Progenitor cell of endocrine pancreas (in vitro differentiated cells): ENCODE results near the gene TPH1. TPM values are rescaled to one million over a fixed set of nuclear protein-coding genes. Genes with fewer than 3 reads are reported as not detected.
"Not testable (repeated sequence)": the region's sequence is repeated elsewhere in the genome, so short reads cannot be mapped to it uniquely, and the experiment has no call there.

Experiments
- DNase-seq: peaks from one replicate; pipeline ENCODE4 v3.0.0; 2021; ENCODE audit warnings: low spot score; ENCODE audit not compliant: unreplicated experiment
- H3K27ac Mint-ChIP-seq: 2 replicates; pipeline ENCODE4 v1.8.0; 2021; ENCODE audit warnings: mild to moderate bottlenecking, moderate library complexity, mixed read lengths
- H3K27me3 Mint-ChIP-seq: 2 replicates; pipeline ENCODE4 v1.8.0; 2021; ENCODE audit warnings: mixed read lengths
- H3K36me3 Mint-ChIP-seq: 2 replicates; pipeline ENCODE4 v1.8.0; 2022; ENCODE audit warnings: mixed read lengths; ENCODE audit not compliant: insufficient read depth
- H3K4me1 Mint-ChIP-seq: 2 replicates; pipeline ENCODE4 v1.8.0; 2021; ENCODE audit warnings: low read depth, mixed read lengths
- H3K4me3 Mint-ChIP-seq: 2 replicates; pipeline ENCODE4 v1.8.0; 2021; ENCODE audit warnings: low read depth, mild to moderate bottlenecking, moderate library complexity, mixed read lengths
- H3K9me3 Mint-ChIP-seq: 2 replicates; pipeline ENCODE4 v1.8.0; 2021; ENCODE audit warnings: low read depth, mixed read lengths
- CTCF ChIP-seq: fragments of 200-600 bp; sonication (generic); IDR thresholded peaks from one replicate; pipeline ENCODE4 v1.5.0; 2021; ENCODE audit warnings: antibody characterized with exemption, mild to moderate bottlenecking; ENCODE audit not compliant: unreplicated experiment
- total RNA-seq: library from RNA; stranded (reverse); gene quantifications from 2 replicates; pipeline ENCODE4 v1.2.1, GENCODE V29; 2021

Gene TPH1
- total RNA-seq, 1 donor from 2014 or later, result 0.50 TPM

- Mint-ChIP-seq H3K27ac (no peak overlapping the region), H3K36me3 (peaks cover 4% of the 10 kb centered on the region), H3K27me3 (peaks cover 21% of the 10 kb centered on the region), H3K4me3 (peak overlapping the region; percentile 93), H3K9me3 (no peaks in the 10 kb centered on the region), H3K4me1 (peaks cover 11% of the 10 kb centered on the region)
- no peak for DNase-seq
- TF ChIP-seq CTCF, result no peak
Measured at GRCh38 chr11:18010977-18011586, 35.0 kb downstream of the TPH1 start.

- Mint-ChIP-seq H3K36me3 (peaks cover 4% of the 10 kb centered on the region), H3K4me1 (peaks cover 11% of the 10 kb centered on the region), H3K27me3 (peaks cover 15% of the 10 kb centered on the region), H3K4me3 (no peak overlapping the region), H3K9me3 (no peaks in the 10 kb centered on the region), H3K27ac (no peak overlapping the region)
- no peak for TF ChIP-seq CTCF
- no peak for DNase-seq
Measured at GRCh38 chr11:18010121-18010670, 35.9 kb downstream of the TPH1 start.

GRCh38 chr11:18005376-18006129 is 40.5 kb downstream of the TPH1 start:
- no peak overlapping the region for H3K27ac Mint-ChIP-seq
- no peak for DNase-seq
- H3K27me3 Mint-ChIP-seq, result no peaks in the 10 kb centered on the region
- TF ChIP-seq CTCF, result no peak
- H3K4me1 Mint-ChIP-seq, result no peaks in the 10 kb centered on the region
- H3K4me3 Mint-ChIP-seq, result no peak overlapping the region
- H3K36me3 Mint-ChIP-seq, result peaks cover 6% of the 10 kb centered on the region
- no peaks in the 10 kb centered on the region for H3K9me3 Mint-ChIP-seq

GRCh38 chr11:18001191-18001590 is 44.9 kb downstream of the TPH1 start:
- DNase-seq, result no peak
- H3K27me3 Mint-ChIP-seq, result no peaks in the 10 kb centered on the region
- H3K9me3 Mint-ChIP-seq, result no peaks in the 10 kb centered on the region
- no peak for TF ChIP-seq CTCF
- no peak overlapping the region for H3K4me3 Mint-ChIP-seq
- H3K4me1 Mint-ChIP-seq, result no peaks in the 10 kb centered on the region
- H3K27ac Mint-ChIP-seq, result no peak overlapping the region
- peaks cover 10% of the 10 kb centered on the region for H3K36me3 Mint-ChIP-seq

GRCh38 chr11:18000760-18001159 is 45.3 kb downstream of the TPH1 start:
- Mint-ChIP-seq H3K4me1 (no peaks in the 10 kb centered on the region), H3K27me3 (no peaks in the 10 kb centered on the region), H3K4me3 (no peak overlapping the region), H3K36me3 (peaks cover 10% of the 10 kb centered on the region), H3K27ac (no peak overlapping the region), H3K9me3 (no peaks in the 10 kb centered on the region)
- no peak for TF ChIP-seq CTCF
- DNase-seq, result no peak

- not testable (repeated sequence) for DNase-seq, H3K27ac Mint-ChIP-seq, H3K9me3 Mint-ChIP-seq, H3K4me1 Mint-ChIP-seq, H3K4me3 Mint-ChIP-seq, H3K27me3 Mint-ChIP-seq
- H3K36me3 Mint-ChIP-seq, result peaks cover 12% of the 10 kb centered on the region
Measured at GRCh38 chr11:18000128-18000527, 45.9 kb downstream of the TPH1 start.
